IMR-90 (cell line): Measurements from ENCODE around the gene NAB1. TPM values are rescaled to one million over a fixed set of nuclear protein-coding genes. Genes with fewer than 3 reads are reported as not detected.

Experiments
- ATAC-seq: fragments of 200-7000 bp; cut with Tn5 transposase; 2 replicates; pipeline ENCODE4 v1.9.1; 2020; ENCODE audit warnings: low read depth, mild to moderate bottlenecking, moderate library complexity
- BruUV-seq: library from RNA; stranded (reverse); fragments of 400-500 nt; replicated peaks from 2 replicates; lab custom pipeline; 2021; lab: Mats Ljungman, UMichigan
- CTCF ChIA-PET: fragments of 300-600 bp; formaldehyde crosslinking; extraction: SDS; loops from one replicate; lab custom pipeline; 2021; ENCODE audit warnings: antibody characterized with exemption; lab: Yijun Ruan, JAX
- POLR2A ChIA-PET: fragments of 300-600 bp; sonication (Branson Sonifier 250); formaldehyde crosslinking; loops from one replicate; lab custom pipeline; 2022; ENCODE audit warnings: antibody characterized with exemption; ENCODE audit not compliant: unreplicated experiment; lab: Charles Lee
- DNase-seq: peaks from one replicate; pipeline ENCODE4 v3.0.0; 2013
- H2AFZ ChIP-seq: replicated peaks from 2 replicates; pipeline ENCODE3; 2013; ENCODE audit warnings: low read length, mild to moderate bottlenecking; ENCODE audit not compliant: poor library complexity
- H2AK5ac ChIP-seq: 2 replicates; pipeline ENCODE4 v1.6.1; 2013; ENCODE audit warnings: low read depth, low read length, inconsistent platforms
- H2AK9ac ChIP-seq: replicated peaks from 2 replicates; pipeline ENCODE3; 2013; ENCODE audit warnings: mild to moderate bottlenecking, low read depth, low read length, moderate library complexity; ENCODE audit not compliant: poor library complexity
- H2BK120ac ChIP-seq: 2 replicates; pipeline ENCODE4 v1.6.1; 2013; ENCODE audit warnings: low read depth, low read length, inconsistent platforms
- H2BK15ac ChIP-seq: 3 replicates; pipeline ENCODE4 v1.6.1; 2013; ENCODE audit warnings: low read depth, low read length, inconsistent platforms
- H2BK20ac ChIP-seq: 2 replicates; pipeline ENCODE4 v1.6.1; 2013; ENCODE audit warnings: low read depth, mild to moderate bottlenecking, inconsistent platforms, low read length, moderate library complexity
- H2BK5ac ChIP-seq: 2 replicates; pipeline ENCODE4 v1.6.1; 2013; ENCODE audit warnings: mild to moderate bottlenecking, low read depth, low read length, inconsistent platforms; ENCODE audit not compliant: poor library complexity, severe bottlenecking
- H3K14ac ChIP-seq: replicated peaks from 2 replicates; pipeline ENCODE4 v1.6.1; 2013; ENCODE audit warnings: low read depth, low read length, inconsistent platforms
- H3K18ac ChIP-seq: 2 replicates; pipeline ENCODE4 v1.6.1; 2013; ENCODE audit warnings: low read depth, low read length, control low read depth
- H3K23ac ChIP-seq: 2 replicates; pipeline ENCODE4 v1.6.1; 2013; ENCODE audit warnings: low read depth, low read length, inconsistent platforms
- H3K27ac ChIP-seq: 2 replicates; pipeline ENCODE4 v1.5.1; 2013; ENCODE audit warnings: mild to moderate bottlenecking, control low read depth, low read length; ENCODE audit not compliant: insufficient read depth
- H3K27me3 ChIP-seq: 2 replicates; pipeline ENCODE4 v1.6.1; 2013; ENCODE audit warnings: low read length; ENCODE audit not compliant: control insufficient read depth, insufficient read depth
- H3K36me3 ChIP-seq: 2 replicates; pipeline ENCODE4 v1.6.1; 2013; ENCODE audit warnings: low read length, mixed read lengths; ENCODE audit not compliant: control insufficient read depth, insufficient read depth
- H3K4ac ChIP-seq: 2 replicates; pipeline ENCODE4 v1.6.1; 2013; ENCODE audit warnings: low read depth, low read length, inconsistent platforms
- H3K4me1 ChIP-seq: 2 replicates; pipeline ENCODE4 v1.6.1; 2013; ENCODE audit warnings: low read length, mixed read lengths; ENCODE audit not compliant: control insufficient read depth, insufficient read depth
- H3K4me2 ChIP-seq: 2 replicates; pipeline ENCODE4 v1.6.1; 2013; ENCODE audit warnings: low read depth, mild to moderate bottlenecking, control low read depth, low read length, moderate library complexity
- H3K4me3 ChIP-seq: 2 replicates; pipeline ENCODE4 v1.5.1; 2013; ENCODE audit warnings: low read depth, mild to moderate bottlenecking, control low read depth, low read length, moderate library complexity; ENCODE audit not compliant: insufficient read depth
- H3K56ac ChIP-seq: 2 replicates; pipeline ENCODE4 v1.6.1; 2013; ENCODE audit warnings: low read length, inconsistent platforms; ENCODE audit not compliant: insufficient read depth; ENCODE audit errors: extremely low read depth
- H3K79me1 ChIP-seq, 2 experiments: 2 replicates each; pipeline ENCODE4 v1.6.1; 2013; ENCODE audit warnings: low read length in 2 of 2, inconsistent platforms in 1 of 2, low read depth in 1 of 2
- H3K9ac ChIP-seq: 2 replicates; pipeline ENCODE4 v1.6.1; 2013; ENCODE audit warnings: low read depth, low read length, control low read depth
- H3K9me1 ChIP-seq: 2 replicates; pipeline ENCODE4 v1.6.1; 2013; ENCODE audit warnings: low read length, inconsistent platforms; ENCODE audit not compliant: insufficient read depth
- H3K9me3 ChIP-seq: 2 replicates; pipeline ENCODE4 v1.6.1; 2013; ENCODE audit warnings: low read length; ENCODE audit not compliant: control insufficient read depth, insufficient read depth
- H4K20me1 ChIP-seq: 2 replicates; pipeline ENCODE4 v1.6.1; 2013; ENCODE audit warnings: low read length, inconsistent platforms; ENCODE audit not compliant: insufficient read depth
- H4K5ac ChIP-seq: 2 replicates; pipeline ENCODE4 v1.6.1; 2013; ENCODE audit warnings: mild to moderate bottlenecking, low read depth, low read length, control low read depth
- H4K8ac ChIP-seq, 2 experiments: 2 replicates each; pipeline ENCODE4 v1.6.1; 2013; ENCODE audit warnings: low read depth in 2 of 2, low read length in 2 of 2, control low read depth in 1 of 2, inconsistent platforms in 1 of 2
- H4K91ac ChIP-seq: 2 replicates; pipeline ENCODE4 v1.6.1; 2013; ENCODE audit warnings: low read depth, low read length, inconsistent platforms; ENCODE audit not compliant: insufficient read depth
- CHD1 ChIP-seq: IDR thresholded peaks from 2 replicates; pipeline ENCODE4 v1.6.1; 2012; ENCODE audit warnings: low read depth, low read length, improper control_type of control experiment
- MAZ ChIP-seq: IDR thresholded peaks from 2 replicates; pipeline ENCODE4 v1.6.1; 2012; ENCODE audit warnings: low read depth, mild to moderate bottlenecking, low read length, improper control_type of control experiment, moderate library complexity, borderline replicate concordance
- MXI1 ChIP-seq: IDR thresholded peaks from 2 replicates; pipeline ENCODE4 v1.6.1; 2012; ENCODE audit warnings: low read depth, mild to moderate bottlenecking, low read length, moderate library complexity, borderline replicate concordance
- RAD21 ChIP-seq: IDR thresholded peaks from 2 replicates; pipeline ENCODE4 v1.6.1; 2012; ENCODE audit warnings: low read length, improper control_type of control experiment
- RFX5 ChIP-seq: IDR thresholded peaks from 2 replicates; pipeline ENCODE4 v1.8.0; 2012; ENCODE audit warnings: low read depth, mild to moderate bottlenecking, low read length, moderate library complexity
- WGBS, 2 experiments: methylation state at CpG; one replicate each; pipeline versions ENCODE4 v1.1.5 to v1.1.7; 2013; ENCODE audit warnings: missing lambda C conversion rate in 2 of 2; ENCODE audit not compliant: insufficient read length in 1 of 2; ENCODE audit errors: extremely low coverage in 2 of 2; 5-methylcytosine and 5-hydroxymethylcytosine counted together
- dilution Hi-C: fragments of 300-500 bp; cut with HindIII; formaldehyde crosslinking; loops from one replicate; pipeline ENCODE4 v1.14.3; 2018; ENCODE audit warnings: low sequenced_read_pairs; ENCODE audit not compliant: unreplicated experiment
- in situ Hi-C: fragments of 300-500 bp; cut with MboI; formaldehyde crosslinking; loops from 3 replicates; pipeline ENCODE4 v1.14.3; 2019; ENCODE audit warnings: low sequenced_read_pairs, inconsistent platforms, mixed read lengths
- intact Hi-C: fragments of 100-400 bp; cut with micrococcal nuclease; formaldehyde crosslinking; loops from 2 replicates; pipeline ENCODE4 v1.10.0; 2022
- polyA plus RNA-seq, 3 experiments: library from polyadenylated mRNA; depleted of rRNA; stranded (reverse); fragments of >200 nt; gene quantifications; 2 replicates each; pipeline ENCODE4 v1.2.3, GENCODE V29; 2012; ENCODE audit warnings: low replicate concordance in 1 of 3
- total RNA-seq: library from RNA; depleted of rRNA; stranded (reverse); fragments of >200 nt; gene quantifications from 2 replicates; pipeline ENCODE4 v1.2.3, GENCODE V29; 2012

The NAB1 gene
- total and polyA plus RNA-seq, 2 of the 4 experiments (the other 2 are of a cell fraction), result 11.9 to 31.2 TPM

DNA sequence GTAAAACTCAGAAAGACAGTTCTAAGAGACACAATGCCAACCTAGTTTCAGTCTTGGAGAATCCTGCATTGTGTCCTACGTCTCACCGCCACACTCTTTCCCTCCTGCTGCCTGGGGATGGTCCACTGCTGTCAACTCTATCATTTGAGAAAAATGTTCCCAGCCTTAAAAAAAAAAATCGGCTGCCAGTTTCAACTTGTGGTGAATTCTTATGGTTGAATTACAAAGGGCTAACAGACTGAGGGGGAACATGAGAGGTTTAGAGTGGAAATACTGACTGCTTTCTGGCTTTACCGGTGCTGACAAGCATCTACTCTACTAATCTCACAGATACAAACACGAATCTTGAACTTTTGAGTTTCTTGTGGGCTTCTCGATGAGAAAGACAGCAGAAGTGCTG, 74.0 kb downstream of the NAB1 start:
- no peak overlapping the region for H3K4me2 ChIP-seq
- no peak overlapping the region for H4K91ac ChIP-seq
- peaks cover 2% of the 10 kb centered on the region; the same call in 1 of the 2 replicates for H3K4me1 ChIP-seq
- in situ Hi-C loops (no loop called here), intact Hi-C loops (no loop called here), dilution Hi-C loops (no loop called here)
- no peak overlapping the region for H2BK120ac ChIP-seq
- ATAC-seq (no peak), DNase-seq (no peak)
- H3K23ac ChIP-seq, result no peak overlapping the region
- H3K36me3 ChIP-seq, result no peaks in the 10 kb centered on the region
- no peaks in the 10 kb centered on the region; the same call in 1 of the 2 replicates for H3K9me1 ChIP-seq
- ChIA-PET POLR2A (no interaction called here), CTCF (no interaction called here)
- H4K20me1 ChIP-seq, result no peaks in the 10 kb centered on the region
- H3K14ac ChIP-seq, result no peak overlapping the region
- no peak overlapping the region for H3K27ac ChIP-seq
- no peak overlapping the region for H3K4ac ChIP-seq
- no peak overlapping the region for H3K56ac ChIP-seq
- H3K27me3 ChIP-seq, result peaks cover 3% of the 10 kb centered on the region; the same call in 1 of the 2 replicates
- H2BK20ac ChIP-seq, result no peak overlapping the region
- no peak overlapping the region for H2BK15ac ChIP-seq
- no peak overlapping the region for H2AK9ac ChIP-seq
- no peak overlapping the region for H3K9ac ChIP-seq
- no TSS peak for BruUV-seq
- TF ChIP-seq CHD1 (no peak), MAZ (no peak), RAD21 (no peak), RFX5 (no peak), MXI1 (no peak)
- no peak overlapping the region for H2AFZ ChIP-seq
- no peak overlapping the region for H3K18ac ChIP-seq
- no peak overlapping the region for H4K5ac ChIP-seq
- no peak overlapping the region for H4K8ac ChIP-seq
- H3K79me1 ChIP-seq, result no peaks in the 10 kb centered on the region
- H2AK5ac ChIP-seq, result no peak overlapping the region
- 100% methylated on average over 2 of the region's 6 CpGs; no CpG with 5 or more reads in 1 of the 2 experiments for WGBS, 2 experiments
- H3K4me3 ChIP-seq, result no peak overlapping the region
- no peak overlapping the region for H2BK5ac ChIP-seq
- no peaks in the 10 kb centered on the region for H3K9me3 ChIP-seq
